H9 (cell line): ENCODE measurements around the gene SEMA3F. TPM values are rescaled to one million over a fixed set of nuclear protein-coding genes. Genes with fewer than 3 reads are reported as not detected.

Experiments used
- DNase-seq: peaks from one replicate; pipeline ENCODE4 v3.0.0-alpha.2; 2017
- H2AFZ ChIP-seq: one replicate; pipeline ENCODE4 v1.6.1; 2013; ENCODE audit warnings: mild to moderate bottlenecking, low read length, control low read depth, moderate library complexity
- H2AK5ac ChIP-seq: 2 replicates; pipeline ENCODE4 v1.6.1; 2013; ENCODE audit warnings: low read length, control low read depth, mixed read lengths; ENCODE audit not compliant: insufficient read length
- H2BK120ac ChIP-seq: one replicate; pipeline ENCODE4 v1.6.1; 2013; ENCODE audit warnings: low read depth, mild to moderate bottlenecking, low read length, control low read depth, inconsistent platforms; ENCODE audit not compliant: poor library complexity, severe bottlenecking
- H2BK12ac ChIP-seq: 2 replicates; pipeline ENCODE4 v1.6.1; 2013; ENCODE audit warnings: low read length, control low read depth, mixed read lengths, low read depth; ENCODE audit not compliant: insufficient read length
- H2BK15ac ChIP-seq: 2 replicates; pipeline ENCODE4 v1.6.1; 2013; ENCODE audit warnings: low read depth, low read length, control low read depth
- H2BK20ac ChIP-seq: one replicate; pipeline ENCODE4 v1.6.1; 2013; ENCODE audit warnings: low read depth, mild to moderate bottlenecking, low read length, control low read depth, inconsistent platforms; ENCODE audit not compliant: poor library complexity, severe bottlenecking
- H2BK5ac ChIP-seq: 2 replicates; pipeline ENCODE4 v1.6.1; 2013; ENCODE audit warnings: low read length, control low read depth, mixed read lengths; ENCODE audit not compliant: insufficient read length
- H3K14ac ChIP-seq: 2 replicates; pipeline ENCODE4 v1.6.1; 2013; ENCODE audit warnings: low read length, control low read depth; ENCODE audit not compliant: insufficient read depth
- H3K18ac ChIP-seq: 2 replicates; pipeline ENCODE4 v1.6.1; 2013; ENCODE audit warnings: low read depth, mild to moderate bottlenecking, mixed read lengths, low read length, control low read depth; ENCODE audit not compliant: insufficient read length
- H3K23ac ChIP-seq: 2 replicates; pipeline ENCODE4 v1.6.1; 2013; ENCODE audit warnings: low read length, control low read depth, mixed read lengths, low read depth; ENCODE audit not compliant: insufficient read length
- H3K23me2 ChIP-seq: 2 replicates; pipeline ENCODE4 v1.6.1; 2013; ENCODE audit warnings: low read depth, mild to moderate bottlenecking, mixed read lengths, low read length, control low read depth; ENCODE audit not compliant: insufficient read length, poor library complexity, severe bottlenecking
- H3K27ac ChIP-seq: 2 replicates; pipeline ENCODE4 v1.5.1; 2013; ENCODE audit warnings: low read length, control low read depth, mixed read lengths, low read depth; ENCODE audit not compliant: insufficient read length
- H3K27me3 ChIP-seq: 2 replicates; pipeline ENCODE4 v1.6.1; 2013; ENCODE audit warnings: low read length, control low read depth, inconsistent platforms; ENCODE audit not compliant: insufficient read depth
- H3K4ac ChIP-seq: 2 replicates; pipeline ENCODE4 v1.6.1; 2013; ENCODE audit warnings: low read depth, mild to moderate bottlenecking, control low read depth, inconsistent platforms, low read length, moderate library complexity
- H3K4me1 ChIP-seq: 2 replicates; pipeline ENCODE4 v1.6.1; 2013; ENCODE audit warnings: low read length, control low read depth, inconsistent platforms; ENCODE audit not compliant: insufficient read depth
- H3K4me2 ChIP-seq: 2 replicates; pipeline ENCODE4 v1.6.1; 2013; ENCODE audit warnings: low read length, control low read depth, mixed read lengths; ENCODE audit not compliant: insufficient read length, insufficient read depth
- H3K56ac ChIP-seq: 2 replicates; pipeline ENCODE4 v1.6.1; 2013; ENCODE audit warnings: low read depth, mild to moderate bottlenecking, mixed read lengths, low read length, control low read depth; ENCODE audit not compliant: insufficient read length
- H3K79me1 ChIP-seq: 2 replicates; pipeline ENCODE4 v1.6.1; 2013; ENCODE audit warnings: low read depth, mild to moderate bottlenecking, moderate library complexity, low read length, control low read depth, inconsistent platforms; ENCODE audit not compliant: insufficient read depth, poor library complexity, severe bottlenecking
- H3K79me2 ChIP-seq: 2 replicates; pipeline ENCODE4 v1.6.1; 2013; ENCODE audit warnings: low read length, control low read depth, inconsistent platforms; ENCODE audit not compliant: insufficient read depth
- H3K9ac ChIP-seq: 2 replicates; pipeline ENCODE4 v1.6.1; 2013; ENCODE audit warnings: low read length, control low read depth, mixed read lengths; ENCODE audit not compliant: insufficient read length; ENCODE audit errors: extremely low read depth
- H3K9me3 ChIP-seq: one replicate; pipeline ENCODE4 v1.6.1; 2013; ENCODE audit warnings: low read depth, low read length, inconsistent platforms; ENCODE audit not compliant: control insufficient read depth
- H3T11ph ChIP-seq: one replicate; pipeline ENCODE4 v1.6.1; 2013; ENCODE audit warnings: mild to moderate bottlenecking, low read length, control low read depth, inconsistent platforms
- H4K20me1 ChIP-seq: one replicate; pipeline ENCODE4 v1.6.1; 2013; ENCODE audit not compliant: control insufficient read depth, insufficient read length, insufficient read depth
- H4K5ac ChIP-seq: 2 replicates; pipeline ENCODE4 v1.6.1; 2013; ENCODE audit warnings: low read depth, mild to moderate bottlenecking, mixed read lengths, low read length, control low read depth; ENCODE audit not compliant: insufficient read length
- H4K8ac ChIP-seq: replicated peaks from 2 replicates; pipeline ENCODE4 v1.6.1; 2013; ENCODE audit warnings: low read length, control low read depth, mixed read lengths, low read depth; ENCODE audit not compliant: insufficient read length
- H4K91ac ChIP-seq: 2 replicates; pipeline ENCODE4 v1.6.1; 2013; ENCODE audit warnings: low read depth, mild to moderate bottlenecking, moderate library complexity, mixed read lengths, low read length, control low read depth; ENCODE audit not compliant: insufficient read length
- H3K27ac Mint-ChIP-seq, 3 experiments: 2 replicates in 2 of 3; 3 replicates in 1 of 3; pipeline ENCODE4 v1.8.0; 2020 to 2021; ENCODE audit warnings: mixed read lengths in 3 of 3, mild to moderate bottlenecking in 1 of 3, moderate library complexity in 1 of 3
- H3K27me3 Mint-ChIP-seq: 2 replicates; pipeline ENCODE4 v1.8.0; 2021; ENCODE audit warnings: low read depth, mild to moderate bottlenecking, moderate library complexity, mixed read lengths
- H3K36me3 Mint-ChIP-seq, 3 experiments: 2 replicates in 2 of 3; 3 replicates in 1 of 3; pipeline ENCODE4 v1.8.0; 2020 to 2021; ENCODE audit warnings: low read depth in 3 of 3, mixed read lengths in 3 of 3; ENCODE audit not compliant: insufficient read depth in 1 of 3
- H3K4me1 Mint-ChIP-seq, 2 experiments: 2 replicates each; pipeline ENCODE4 v1.8.0; 2020; ENCODE audit warnings: mixed read lengths in 2 of 2
- H3K4me3 Mint-ChIP-seq, 2 experiments: 2 replicates in 1 of 2; 3 replicates in 1 of 2; pipeline ENCODE4 v1.8.0; 2020 to 2021; ENCODE audit warnings: mild to moderate bottlenecking in 2 of 2, mixed read lengths in 2 of 2, moderate library complexity in 1 of 2
- H3K9me3 Mint-ChIP-seq, 2 experiments: 2 replicates in 1 of 2; 3 replicates in 1 of 2; pipeline ENCODE4 v1.8.0; 2020; ENCODE audit warnings: mild to moderate bottlenecking in 2 of 2, mixed read lengths in 2 of 2, moderate library complexity in 1 of 2
- whole genome bisulfite sequencing: extraction: QIAGEN DNeasy Blood & Tissue Kit; methylation state at CpG from one replicate; pipeline ENCODE4 v1.1.7; 2013; ENCODE audit warnings: missing lambda C conversion rate, low lambda C conversion rate, mixed read lengths; ENCODE audit not compliant: insufficient read length; ENCODE audit errors: extremely low coverage; 5-methylcytosine and 5-hydroxymethylcytosine counted together
- total RNA-seq: library from RNA; stranded (reverse); gene quantifications from 2 replicates; pipeline ENCODE4 v1.2.1, GENCODE V29; 2021
- TF ChIP-seq, protein P1 (sequence below): fragments of 200-600 bp; sonication (generic); conservative IDR thresholded peaks from 3 replicates; pipeline ENCODE4 v1.8.0; 2021; ENCODE audit warnings: antibody characterized with exemption, mild to moderate bottlenecking

SEMA3F gene
- total RNA-seq, 1 experiment from 2014 or later, result 14.3 TPM

DNA sequence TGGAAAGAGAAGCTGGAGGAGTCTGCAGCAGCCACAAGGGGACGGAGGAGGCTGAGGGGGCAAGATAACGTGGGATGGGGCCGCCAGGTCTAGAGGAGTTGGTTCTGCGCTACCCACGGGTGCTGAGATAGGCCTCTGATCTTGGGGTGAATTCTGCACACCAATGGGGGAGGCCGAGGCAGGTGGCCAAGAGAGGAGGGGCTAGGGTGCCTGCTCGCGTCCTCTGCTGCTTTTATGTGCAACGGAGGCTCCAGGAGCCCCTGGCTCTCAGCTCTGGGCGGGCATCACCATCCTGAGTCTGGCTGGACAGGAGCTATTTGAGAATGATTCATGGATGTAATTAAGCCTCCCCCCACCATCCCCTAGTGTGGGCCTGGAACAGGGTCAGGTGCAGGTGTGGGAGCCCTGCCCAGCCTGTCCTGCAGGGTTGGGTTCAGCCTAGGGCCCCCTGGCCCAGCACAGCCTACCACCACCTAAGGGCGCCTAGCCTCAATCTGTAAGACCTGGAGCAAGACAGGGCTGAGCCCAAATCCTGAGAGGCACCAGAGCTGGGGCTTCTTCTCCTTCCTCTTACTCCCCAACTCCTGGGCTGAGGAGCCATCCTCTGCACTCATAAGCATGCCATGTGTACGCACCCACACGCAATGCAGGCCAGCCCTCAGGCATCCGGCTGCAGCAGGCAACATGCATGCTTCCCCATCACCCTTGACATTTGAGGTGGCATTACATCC, 32.3 kb upstream of the SEMA3F start:
- Histone ChIP-seq H3K27ac (no peak overlapping the region), H4K8ac (no peak overlapping the region), H3K4me1 (peaks cover 4% of the 10 kb centered on the region; the same call in 1 of the 2 replicates), H2AK5ac (no peak overlapping the region), H3K9ac (no peak overlapping the region), H2BK5ac (no peak overlapping the region), H3K4me2 (no peak overlapping the region), H3K14ac (no peak overlapping the region), H4K5ac (no peak overlapping the region), H4K20me1 (no peaks in the 10 kb centered on the region), H2BK20ac (no peak overlapping the region), H3K79me1 (no peaks in the 10 kb centered on the region), H3T11ph (no peak overlapping the region), H3K23ac (no peak overlapping the region), H3K56ac (no peak overlapping the region), H3K4ac (no peak overlapping the region), H3K79me2 (no peaks in the 10 kb centered on the region), H2BK15ac (no peak overlapping the region), H3K9me3 (no peaks in the 10 kb centered on the region), H4K91ac (no peak overlapping the region), H3K27me3 (no peaks in the 10 kb centered on the region), H3K23me2 (no peaks in the 10 kb centered on the region), H3K18ac (no peak overlapping the region), H2BK12ac (no peak overlapping the region), H2AFZ (no peak overlapping the region), H2BK120ac (no peak overlapping the region)
- H3K36me3 Mint-ChIP-seq, result peaks cover 17 to 25% (median 20%) of the 10 kb centered on the region in 3 experiments
- no peak overlapping the region; a peak in 1 of 7 replicates for H3K27ac Mint-ChIP-seq
- H3K27me3 Mint-ChIP-seq, result peaks cover 4% of the 10 kb centered on the region; the same call in 1 of the 2 replicates
- H3K9me3 Mint-ChIP-seq, result no peaks in the 10 kb centered on the region
- WGBS, result no CpG with 5 or more reads among the region's 14 CpGs
- TF ChIP-seq, protein P1, sequence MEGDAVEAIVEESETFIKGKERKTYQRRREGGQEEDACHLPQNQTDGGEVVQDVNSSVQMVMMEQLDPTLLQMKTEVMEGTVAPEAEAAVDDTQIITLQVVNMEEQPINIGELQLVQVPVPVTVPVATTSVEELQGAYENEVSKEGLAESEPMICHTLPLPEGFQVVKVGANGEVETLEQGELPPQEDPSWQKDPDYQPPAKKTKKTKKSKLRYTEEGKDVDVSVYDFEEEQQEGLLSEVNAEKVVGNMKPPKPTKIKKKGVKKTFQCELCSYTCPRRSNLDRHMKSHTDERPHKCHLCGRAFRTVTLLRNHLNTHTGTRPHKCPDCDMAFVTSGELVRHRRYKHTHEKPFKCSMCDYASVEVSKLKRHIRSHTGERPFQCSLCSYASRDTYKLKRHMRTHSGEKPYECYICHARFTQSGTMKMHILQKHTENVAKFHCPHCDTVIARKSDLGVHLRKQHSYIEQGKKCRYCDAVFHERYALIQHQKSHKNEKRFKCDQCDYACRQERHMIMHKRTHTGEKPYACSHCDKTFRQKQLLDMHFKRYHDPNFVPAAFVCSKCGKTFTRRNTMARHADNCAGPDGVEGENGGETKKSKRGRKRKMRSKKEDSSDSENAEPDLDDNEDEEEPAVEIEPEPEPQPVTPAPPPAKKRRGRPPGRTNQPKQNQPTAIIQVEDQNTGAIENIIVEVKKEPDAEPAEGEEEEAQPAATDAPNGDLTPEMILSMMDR, result no peak
- H3K4me3 Mint-ChIP-seq, result no peak overlapping the region
- H3K4me1 Mint-ChIP-seq, result peaks cover 27 to 41% of the 10 kb centered on the region in 2 experiments
- DNase-seq, result no peak
